HG02642 (cell line): ENCODE results near the gene KIAA1549.

Experiments
- ATAC-seq: cut with Tn5 transposase; IDR thresholded peaks from one replicate; pipeline ENCODE4 v1.9.1; 2021; ENCODE audit warnings: mild to moderate bottlenecking; ENCODE audit not compliant: unreplicated experiment, poor library complexity

The KIAA1549 gene

GRCh38 chr7:138784692-138785091, 196.5 kb downstream of the KIAA1549 start:
- no peak for ATAC-seq
